Measurements from ENCODE around the gene USP28.

The USP28 gene

GRCh38 chr11:113835306-113835705, 40.1 kb downstream of the USP28 start:
- H3K9ac ChIP-seq (ENCODE audit: low read length in 2 of 2), result no peak overlapping the region
- no peaks in the 10 kb centered on the region for H3K27me3 ChIP-seq (ENCODE audit: control insufficient read depth in 1 of 2, insufficient read depth in 2 of 2, low read length in 2 of 2)
- peaks cover 18 to 28% of the 10 kb centered on the region in 2 donors for H3K36me3 ChIP-seq (ENCODE audit: control insufficient read depth in 2 of 2, insufficient read depth in 2 of 2, low read length in 2 of 2)
- no peaks in the 10 kb centered on the region for H3K4me1 ChIP-seq (ENCODE audit: control insufficient read depth, insufficient read depth, low read length)
- H3K27ac ChIP-seq (ENCODE audit: low read length), result no peak overlapping the region
- H3K4me3 ChIP-seq (ENCODE audit: low read length in 2 of 2), result no peak overlapping the region
- no peaks in the 10 kb centered on the region for H3K9me3 ChIP-seq (ENCODE audit: control insufficient read depth in 2 of 2, low read length in 2 of 2)

- no peaks in the 10 kb centered on the region for H3K27me3 ChIP-seq (ENCODE audit: control insufficient read depth in 1 of 2, insufficient read depth in 2 of 2, low read length in 2 of 2)
- H3K27ac ChIP-seq (ENCODE audit: low read length), result no peak overlapping the region
- no peaks in the 10 kb centered on the region for H3K4me1 ChIP-seq (ENCODE audit: control insufficient read depth, insufficient read depth, low read length)
- no peaks in the 10 kb centered on the region for H3K9me3 ChIP-seq (ENCODE audit: control insufficient read depth in 2 of 2, low read length in 2 of 2)
- H3K4me3 ChIP-seq (ENCODE audit: low read length in 2 of 2), result no peak overlapping the region
- no peak overlapping the region for H3K9ac ChIP-seq (ENCODE audit: low read length in 2 of 2)
- H3K36me3 ChIP-seq (ENCODE audit: control insufficient read depth in 2 of 2, insufficient read depth in 2 of 2, low read length in 2 of 2), result peaks cover 19 to 20% of the 10 kb centered on the region in 2 donors
These were observed 42.2 kb downstream of the USP28 start for GRCh38 chr11:113833151-113833550.

GRCh38 chr11:113831314-113831713, 44.1 kb downstream of the USP28 start:
- Histone ChIP-seq H3K4me3 (ENCODE audit: low read length in 2 of 2) (no peak overlapping the region), H3K27ac (ENCODE audit: low read length) (no peak overlapping the region), H3K9ac (ENCODE audit: low read length in 2 of 2) (no peak overlapping the region), H3K9me3 (ENCODE audit: control insufficient read depth in 2 of 2, low read length in 2 of 2) (no peaks in the 10 kb centered on the region), H3K36me3 (ENCODE audit: control insufficient read depth in 2 of 2, insufficient read depth in 2 of 2, low read length in 2 of 2) (peaks cover 18 to 24% of the 10 kb centered on the region in 2 donors), H3K27me3 (ENCODE audit: control insufficient read depth in 1 of 2, insufficient read depth in 2 of 2, low read length in 2 of 2) (no peaks in the 10 kb centered on the region), H3K4me1 (ENCODE audit: control insufficient read depth, insufficient read depth, low read length) (no peaks in the 10 kb centered on the region)

- H3K36me3 ChIP-seq (ENCODE audit: control insufficient read depth in 2 of 2, insufficient read depth in 2 of 2, low read length in 2 of 2), result peaks cover 19 to 31% of the 10 kb centered on the region in 2 donors
- no peaks in the 10 kb centered on the region for H3K9me3 ChIP-seq (ENCODE audit: control insufficient read depth in 2 of 2, low read length in 2 of 2)
- no peaks in the 10 kb centered on the region for H3K27me3 ChIP-seq (ENCODE audit: control insufficient read depth in 1 of 2, insufficient read depth in 2 of 2, low read length in 2 of 2)
- no peak overlapping the region for H3K9ac ChIP-seq (ENCODE audit: low read length in 2 of 2)
- H3K27ac ChIP-seq (ENCODE audit: low read length), result no peak overlapping the region
- no peaks in the 10 kb centered on the region for H3K4me1 ChIP-seq (ENCODE audit: control insufficient read depth, insufficient read depth, low read length)
- no peak overlapping the region for H3K4me3 ChIP-seq (ENCODE audit: low read length in 2 of 2)
These were observed 45.6 kb downstream of the USP28 start for GRCh38 chr11:113829751-113830150.

GRCh38 chr11:113828191-113828590, 47.2 kb downstream of the USP28 start:
- no peak overlapping the region for H3K4me3 ChIP-seq (ENCODE audit: low read length in 2 of 2)
- no peaks in the 10 kb centered on the region for H3K27me3 ChIP-seq (ENCODE audit: control insufficient read depth in 1 of 2, insufficient read depth in 2 of 2, low read length in 2 of 2)
- no peaks in the 10 kb centered on the region for H3K9me3 ChIP-seq (ENCODE audit: control insufficient read depth in 2 of 2, low read length in 2 of 2)
- no peaks in the 10 kb centered on the region for H3K4me1 ChIP-seq (ENCODE audit: control insufficient read depth, insufficient read depth, low read length)
- no peak overlapping the region for H3K9ac ChIP-seq (ENCODE audit: low read length in 2 of 2)
- H3K27ac ChIP-seq (ENCODE audit: low read length), result no peak overlapping the region
- peaks cover 13 to 28% of the 10 kb centered on the region in 2 donors for H3K36me3 ChIP-seq (ENCODE audit: control insufficient read depth in 2 of 2, insufficient read depth in 2 of 2, low read length in 2 of 2)

GRCh38 chr11:113827477-113827876, 47.9 kb downstream of the USP28 start:
- H3K36me3 ChIP-seq (ENCODE audit: control insufficient read depth in 2 of 2, insufficient read depth in 2 of 2, low read length in 2 of 2), result peaks cover 15 to 30% of the 10 kb centered on the region in 2 donors
- no peaks in the 10 kb centered on the region for H3K4me1 ChIP-seq (ENCODE audit: control insufficient read depth, insufficient read depth, low read length)
- no peaks in the 10 kb centered on the region for H3K27me3 ChIP-seq (ENCODE audit: control insufficient read depth in 1 of 2, insufficient read depth in 2 of 2, low read length in 2 of 2)
- H3K4me3 ChIP-seq (ENCODE audit: low read length in 2 of 2), result no peak overlapping the region
- no peak overlapping the region for H3K9ac ChIP-seq (ENCODE audit: low read length in 2 of 2)
- H3K27ac ChIP-seq (ENCODE audit: low read length), result no peak overlapping the region
- H3K9me3 ChIP-seq (ENCODE audit: control insufficient read depth in 2 of 2, low read length in 2 of 2), result no peaks in the 10 kb centered on the region

- no peaks in the 10 kb centered on the region for H3K9me3 ChIP-seq (ENCODE audit: control insufficient read depth in 2 of 2, low read length in 2 of 2)
- H3K9ac ChIP-seq (ENCODE audit: low read length in 2 of 2), result no peak overlapping the region
- no peak overlapping the region for H3K27ac ChIP-seq (ENCODE audit: low read length)
- H3K36me3 ChIP-seq (ENCODE audit: control insufficient read depth in 2 of 2, insufficient read depth in 2 of 2, low read length in 2 of 2), result peaks cover 36 to 48% of the 10 kb centered on the region in 2 donors
- no peaks in the 10 kb centered on the region for H3K27me3 ChIP-seq (ENCODE audit: control insufficient read depth in 1 of 2, insufficient read depth in 2 of 2, low read length in 2 of 2)
- H3K4me3 ChIP-seq (ENCODE audit: low read length in 2 of 2), result no peak overlapping the region
- no peaks in the 10 kb centered on the region for H3K4me1 ChIP-seq (ENCODE audit: control insufficient read depth, insufficient read depth, low read length)
These were observed 56.9 kb downstream of the USP28 start for GRCh38 chr11:113818426-113818825.

GRCh38 chr11:113817626-113818025, 57.7 kb downstream of the USP28 start:
- no peak overlapping the region for H3K27ac ChIP-seq (ENCODE audit: low read length)
- no peak overlapping the region for H3K9ac ChIP-seq (ENCODE audit: low read length in 2 of 2)
- H3K4me1 ChIP-seq (ENCODE audit: control insufficient read depth, insufficient read depth, low read length), result no peaks in the 10 kb centered on the region
- H3K27me3 ChIP-seq (ENCODE audit: control insufficient read depth in 1 of 2, insufficient read depth in 2 of 2, low read length in 2 of 2), result no peaks in the 10 kb centered on the region
- H3K4me3 ChIP-seq (ENCODE audit: low read length in 2 of 2), result no peak overlapping the region
- peaks cover 34 to 44% of the 10 kb centered on the region in 2 donors for H3K36me3 ChIP-seq (ENCODE audit: control insufficient read depth in 2 of 2, insufficient read depth in 2 of 2, low read length in 2 of 2)
- H3K9me3 ChIP-seq (ENCODE audit: control insufficient read depth in 2 of 2, low read length in 2 of 2), result no peaks in the 10 kb centered on the region

- Histone ChIP-seq H3K4me1 (ENCODE audit: control insufficient read depth, insufficient read depth, low read length) (no peaks in the 10 kb centered on the region), H3K27ac (ENCODE audit: low read length) (no peak overlapping the region), H3K27me3 (ENCODE audit: control insufficient read depth in 1 of 2, insufficient read depth in 2 of 2, low read length in 2 of 2) (no peaks in the 10 kb centered on the region), H3K9me3 (ENCODE audit: control insufficient read depth in 2 of 2, low read length in 2 of 2) (no peaks in the 10 kb centered on the region), H3K36me3 (ENCODE audit: control insufficient read depth in 2 of 2, insufficient read depth in 2 of 2, low read length in 2 of 2) (peaks cover 31 to 44% of the 10 kb centered on the region in 2 donors), H3K9ac (ENCODE audit: low read length in 2 of 2) (no peak overlapping the region), H3K4me3 (ENCODE audit: low read length in 2 of 2) (no peak overlapping the region)
These were observed 58.2 kb downstream of the USP28 start for GRCh38 chr11:113817162-113817561.

GRCh38 chr11:113814181-113814580, 61.2 kb downstream of the USP28 start:
- Histone ChIP-seq H3K9ac (ENCODE audit: low read length in 2 of 2) (no peak overlapping the region), H3K9me3 (ENCODE audit: control insufficient read depth in 2 of 2, low read length in 2 of 2) (no peaks in the 10 kb centered on the region), H3K4me1 (ENCODE audit: control insufficient read depth, insufficient read depth, low read length) (no peaks in the 10 kb centered on the region), H3K27ac (ENCODE audit: low read length) (no peak overlapping the region), H3K27me3 (ENCODE audit: control insufficient read depth in 1 of 2, insufficient read depth in 2 of 2, low read length in 2 of 2) (no peaks in the 10 kb centered on the region), H3K36me3 (ENCODE audit: control insufficient read depth in 2 of 2, insufficient read depth in 2 of 2, low read length in 2 of 2) (peaks cover 19 to 33% of the 10 kb centered on the region in 2 donors), H3K4me3 (ENCODE audit: low read length in 2 of 2) (no peak overlapping the region)

GRCh38 chr11:113808931-113809330, 66.4 kb downstream of the USP28 start:
- Histone ChIP-seq H3K36me3 (ENCODE audit: control insufficient read depth in 2 of 2, insufficient read depth in 2 of 2, low read length in 2 of 2) (peaks cover 25 to 47% of the 10 kb centered on the region in 2 donors), H3K4me3 (ENCODE audit: low read length in 2 of 2) (no peak overlapping the region), H3K27me3 (ENCODE audit: control insufficient read depth in 1 of 2, insufficient read depth in 2 of 2, low read length in 2 of 2) (no peaks in the 10 kb centered on the region), H3K27ac (ENCODE audit: low read length) (no peak overlapping the region), H3K4me1 (ENCODE audit: control insufficient read depth, insufficient read depth, low read length) (no peaks in the 10 kb centered on the region), H3K9ac (ENCODE audit: low read length in 2 of 2) (no peak overlapping the region), H3K9me3 (ENCODE audit: control insufficient read depth in 2 of 2, low read length in 2 of 2) (no peaks in the 10 kb centered on the region)

Measured in stomach smooth muscle (tissue), 2 donors.